Activated T-cell treated with anti-CD3 and anti-CD28 coated beads for 1 hour (primary cell): ENCODE results near the gene CTR9.
"Not testable (repeated sequence)": the region's sequence is repeated elsewhere in the genome, so short reads cannot be mapped to it uniquely, and the experiment has no call there.

Source experiments
- DNase-seq: peaks from one replicate; pipeline ENCODE4 v3.0.0-alpha.2; 2020; ENCODE audit warnings: low read depth

CTR9 gene

GRCh38 chr11:10822491-10822890, 71.4 kb downstream of the CTR9 start:
- DNase-seq = not testable (repeated sequence)

GRCh38 chr11:10823152-10823579, 72.1 kb downstream of the CTR9 start:
- DNase-seq = no peak

- DNase-seq = no peak
These were observed 73.8 kb downstream of the CTR9 start for GRCh38 chr11:10824888-10825287.

- no peak for DNase-seq
These were observed 77.4 kb downstream of the CTR9 start for GRCh38 chr11:10828402-10828801.

- DNase-seq = no peak
These were observed 78.1 kb downstream of the CTR9 start for GRCh38 chr11:10829139-10829538.
